Lower leg skin (tissue), 3 donors: Measurements from ENCODE around the gene RFC2.

Experiments
- CTCF ChIP-seq, 3 donors: fragments of 450-650 bp; IDR thresholded peaks; one replicate each; pipeline ENCODE4 v1.5.1; 2016; ENCODE audit warnings: antibody characterized with exemption in 3 of 3, mild to moderate bottlenecking in 3 of 3, moderate library complexity in 2 of 3
- POLR2A ChIP-seq, 2 donors: fragments of 450-650 bp; IDR thresholded peaks; one replicate each; pipeline ENCODE4 v1.6.1; 2016 to 2017; ENCODE audit warnings: antibody characterized with exemption in 2 of 2, mild to moderate bottlenecking in 1 of 2, moderate library complexity in 1 of 2

- TF ChIP-seq CTCF (IDR thresholded peaks at IDR 0.05) (peak in 1 of 3 donors; percentile 72), POLR2A (IDR thresholded peaks at IDR 0.05) (no peak)
These were observed 40.2 kb upstream of the RFC2 start for GRCh38 chr7:74294191-74294998.
